Stomach (tissue), 9 donors: ENCODE data around the gene BRAF. TPM values are rescaled to one million over a fixed set of nuclear protein-coding genes. Genes with fewer than 3 reads are reported as not detected.

Source experiments
- DNase-seq, 2 donors: peaks; one replicate each; pipeline versions ENCODE4 v3.0.0 to v3.0.0-alpha.2; 2013 to 2019
- H3K27ac ChIP-seq, 5 donors: fragments of 200-600 bp in 4 of 5; sonication (generic) in 4 of 5; one replicate each; pipeline ENCODE4 v1.5.1; 2013 to 2019; ENCODE audit warnings: mild to moderate bottlenecking in 1 of 5, moderate library complexity in 1 of 5
- H3K27me3 ChIP-seq, 3 donors: fragments of 200-600 bp; sonication (generic); one replicate each; pipeline ENCODE4 v1.5.1; 2017 to 2019; ENCODE audit warnings: mixed run types in 1 of 3
- H3K36me3 ChIP-seq, 4 donors: fragments of 200-600 bp; sonication (generic); 1 replicate in 3 of 4; 2 replicates in 1 of 4; pipeline ENCODE4 v1.5.1; 2016 to 2019
- H3K4me1 ChIP-seq, 4 donors: fragments of 200-600 bp; sonication (generic); one replicate each; pipeline ENCODE4 v1.5.1; 2016 to 2019
- H3K4me3 ChIP-seq, 4 donors: fragments of 200-600 bp; sonication (generic) in 3 of 4; one replicate each; pipeline ENCODE4 v1.5.1; 2016 to 2019; ENCODE audit warnings: mild to moderate bottlenecking in 1 of 4
- H3K9me3 ChIP-seq, 4 donors: fragments of 200-600 bp; sonication (generic); one replicate each; pipeline ENCODE4 v1.5.1; 2016 to 2019
- CTCF ChIP-seq, 7 experiments: fragments of 450-650 bp in 4 of 7; fragments of 200-600 bp in 3 of 7; sonication (generic) in 3 of 7; IDR thresholded peaks; one replicate each; pipeline ENCODE4 v1.5.1; 2016 to 2019; ENCODE audit warnings: antibody characterized with exemption in 7 of 7, control low read depth in 2 of 7, mild to moderate bottlenecking in 1 of 7
- EP300 ChIP-seq: sonication (generic); formaldehyde crosslinking; IDR thresholded peaks from one replicate; pipeline ENCODE4 v1.6.1; 2017; ENCODE audit warnings: antibody characterized with exemption
- POLR2A ChIP-seq, 4 donors: fragments of 450-650 bp; IDR thresholded peaks; one replicate each; pipeline ENCODE4 v1.6.1; 2016; ENCODE audit warnings: antibody characterized with exemption in 4 of 4, control low read depth in 2 of 4, mild to moderate bottlenecking in 1 of 4, moderate library complexity in 1 of 4
- POLR2AphosphoS5 ChIP-seq, 3 donors: sonication (generic); formaldehyde crosslinking; IDR thresholded peaks; one replicate each; pipeline ENCODE4 v1.6.1; 2016; ENCODE audit warnings: antibody characterized with exemption in 3 of 3
- WGBS, 5 donors: extraction: QIAGEN DNeasy Blood & Tissue Kit in 3 of 5; methylation state at CpG; one replicate each; pipeline versions ENCODE4 v1.1.5 to v1.1.7; 2013 to 2018; 5-methylcytosine and 5-hydroxymethylcytosine counted together
- intact Hi-C: fragments of 100-400 bp; cut with DNase I; formaldehyde crosslinking; loops from one replicate; pipeline ENCODE4 v1.15.1; 2023; ENCODE audit warnings: low total_unique reads
- polyA plus RNA-seq, 3 donors: library from polyadenylated mRNA; stranded (reverse); fragments of 200-250 nt; gene quantifications; one replicate each; pipeline ENCODE4 v1.2.3, GENCODE V29; 2013
- total RNA-seq, 5 donors: library from RNA; depleted of rRNA; stranded (reverse); fragments of >200 nt; gene quantifications; one replicate each; pipeline versions ENCODE4 v1.1.0 to v1.2.3, GENCODE V29; 2014 to 2016
- donor health status: healthy with polysubstance abuse.
- donor health status: Bipolar disorder and iron deficiency.
- donor health status: healthy.

Gene BRAF
- total and polyA plus RNA-seq, 8 donors: 3.9 to 105 (median 33.3) TPM

DNA sequence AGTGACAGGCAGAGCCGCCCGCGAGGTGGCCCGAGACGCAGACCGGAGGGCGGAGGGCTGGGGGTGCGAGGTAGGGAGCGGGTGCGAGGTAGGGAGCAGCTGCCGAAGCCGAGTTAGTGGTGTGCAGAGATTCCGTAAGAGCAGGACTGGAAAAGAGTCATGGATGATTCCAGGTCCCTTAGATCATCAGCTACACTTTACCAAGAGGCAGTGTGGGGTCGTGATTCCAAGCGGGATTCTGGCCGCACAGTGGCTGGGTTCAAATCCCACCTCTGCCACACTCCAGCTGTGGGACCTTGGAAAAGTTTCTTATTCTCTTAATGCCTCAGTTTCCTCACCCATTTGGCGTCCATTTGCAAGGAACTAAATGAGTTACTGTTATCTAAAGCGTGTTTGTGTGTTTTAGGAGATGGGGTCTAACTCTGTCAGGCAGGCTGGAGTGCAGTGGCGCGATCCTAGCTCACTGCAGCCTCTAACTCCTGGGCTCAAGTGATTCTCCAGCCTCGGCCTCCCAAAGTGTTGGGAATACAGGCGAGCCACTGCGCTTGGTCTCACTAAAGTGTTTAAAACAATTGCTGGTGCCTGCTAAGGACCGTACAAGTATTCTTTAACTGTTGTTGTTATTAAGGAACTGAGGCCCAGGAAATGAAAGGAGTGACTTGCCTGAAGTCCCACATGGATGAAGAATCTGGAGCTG is 227.1 kb downstream of the BRAF start:
- peaks cover 0 to 11% (median 8%) of the 10 kb centered on the region in 4 donors for H3K36me3 ChIP-seq
- no peak for TF ChIP-seq CTCF (IDR thresholded peaks at IDR 0.05)
- no peaks in the 10 kb centered on the region for H3K9me3 ChIP-seq
- H3K4me3 ChIP-seq: peak overlapping the region; percentile 82 to 94 (median 89)
- DNase-seq: no peak
- H3K4me1 ChIP-seq: peaks cover 17 to 30% (median 27%) of the 10 kb centered on the region in 4 donors
- intact Hi-C loops: no loop called here
- WGBS, 5 donors: 22 to 27% (median 24%) methylated on average over 23 to 24 of the region's 24 CpGs
- peak overlapping the region; percentile 96 to 98 (median 97) for H3K27ac ChIP-seq
- no peaks in the 10 kb centered on the region for H3K27me3 ChIP-seq

- TF ChIP-seq POLR2AphosphoS5 (IDR thresholded peaks at IDR 0.05): peak in 2 of 3 donors; percentile 92 to 95
- no peak for TF ChIP-seq EP300
- TF ChIP-seq POLR2A (IDR thresholded peaks at IDR 0.05): peak in 1 of 4 donors; percentile 90
- TF ChIP-seq CTCF (IDR thresholded peaks at IDR 0.05): no peak
- DNase-seq: peak; percentile 62 to 94
- WGBS, 5 donors: 0 to 1% (median 0%) methylated on average over 36 to 82 of the region's 82 CpGs
- peak within 1 kb of the TSS; percentile 82 to 94 (median 89) for H3K4me3 ChIP-seq
- H3K9me3 ChIP-seq: no peaks in the 10 kb centered on the region
- H3K36me3 ChIP-seq: peaks cover 0 to 18% (median 16%) of the 10 kb centered on the region in 4 donors
- no peaks in the 10 kb centered on the region for H3K27me3 ChIP-seq
- H3K4me1 ChIP-seq: peaks cover 17 to 30% (median 27%) of the 10 kb centered on the region in 4 donors
- H3K27ac ChIP-seq: peak within 1 kb of the TSS; percentile 96 to 98 (median 97)
- intact Hi-C loops: no loop called here
Observed at GRCh38 chr7:140696680-140697446, 227.9 kb downstream of the BRAF start, which contains the start of gene NDUFB2. Gene NDUFB2 (plus strand): TSS chr7:140696708. CDS start chr7:140696745, 37 bp downstream.

- peak; percentile 96 to 97 for DNase-seq
- Histone ChIP-seq H3K27ac (peak overlapping the region; percentile 96 to 98 (median 97)), H3K36me3 (peaks cover 4 to 26% (median 23%) of the 10 kb centered on the region in 4 donors), H3K27me3 (no peaks in the 10 kb centered on the region), H3K9me3 (no peaks in the 10 kb centered on the region), H3K4me1 (peaks cover 17 to 30% (median 27%) of the 10 kb centered on the region in 4 donors), H3K4me3 (peak overlapping the region; percentile 82 to 94 (median 89))
- TF ChIP-seq POLR2A (IDR thresholded peaks at IDR 0.05) (peak in 1 of 4 donors; percentile 67), EP300 (no peak), CTCF (IDR thresholded peaks at IDR 0.05) (no peak), POLR2AphosphoS5 (IDR thresholded peaks at IDR 0.05) (peak in 1 of 3 donors; percentile 42)
- WGBS, 5 donors: 19 to 27% (median 20%) methylated on average over 15 to 23 of the region's 23 CpGs
- intact Hi-C loops: no loop called here
Observed at GRCh38 chr7:140696024-140696679, 228.6 kb downstream of the BRAF start.

DNA sequence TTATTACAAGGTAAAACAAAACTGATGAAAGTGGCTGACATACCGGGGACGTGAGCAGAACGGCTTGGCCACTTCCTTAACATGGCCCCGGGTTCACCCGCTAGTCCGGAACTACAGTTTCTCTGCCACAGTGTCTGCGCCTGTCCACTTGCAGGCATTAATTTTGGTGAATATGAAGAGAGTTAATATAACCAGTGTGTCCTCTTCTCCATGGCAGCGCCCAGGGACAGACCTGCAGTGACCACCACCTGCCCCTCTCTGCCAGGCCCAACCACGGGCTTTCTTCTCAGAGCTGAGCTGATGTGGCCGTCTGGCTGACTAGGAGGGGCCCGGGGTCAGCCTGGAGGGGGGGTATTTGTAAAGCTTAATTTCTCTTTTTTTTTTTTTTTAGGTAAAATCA is 229.3 kb downstream of the BRAF start:
- Histone ChIP-seq H3K4me3 (no peak overlapping the region), H3K4me1 (peaks cover 17 to 30% (median 26%) of the 10 kb centered on the region in 4 donors), H3K27ac (peak overlapping the region in 3 of 5 donors; percentile 96 to 98 (median 96)), H3K36me3 (peaks cover 5 to 33% (median 30%) of the 10 kb centered on the region in 4 donors), H3K27me3 (no peaks in the 10 kb centered on the region), H3K9me3 (no peaks in the 10 kb centered on the region)
- no peak for DNase-seq
- intact Hi-C loops: no loop called here
- TF ChIP-seq POLR2A (IDR thresholded peaks at IDR 0.05): no peak
- TF ChIP-seq CTCF (IDR thresholded peaks at IDR 0.05): no peak
- no peak for TF ChIP-seq POLR2AphosphoS5 (IDR thresholded peaks at IDR 0.05)
- 91 to 97% (median 93%) methylated on average over 11 of the region's 11 CpGs for WGBS, 5 donors
